Astrocyte (in vitro differentiated cells and primary cell): Measurements from ENCODE around the gene CCNB2. TPM values are rescaled to one million over a fixed set of nuclear protein-coding genes. Genes with fewer than 3 reads are reported as not detected.

Source experiments
- DNase-seq: peaks from one replicate; pipeline ENCODE4 v3.0.0-alpha.2; 2010; ENCODE audit warnings: low read depth
- FAIRE-seq: peaks from 2 replicates; lab custom pipeline; 2011; peaks lifted over from hg19 to GRCh38; lab: Jason Lieb, UNC
- H2AFZ ChIP-seq: 2 replicates; pipeline ENCODE4 v1.6.0; 2012; ENCODE audit warnings: low read depth, low read length, inconsistent platforms
- H3K27ac ChIP-seq: 2 replicates; pipeline ENCODE4 v1.5.1; 2011; ENCODE audit warnings: low read depth, low read length, inconsistent platforms
- H3K27me3 ChIP-seq: 2 replicates; pipeline ENCODE4 v1.6.0; 2011; ENCODE audit warnings: low read length, inconsistent platforms; ENCODE audit not compliant: insufficient read depth
- H3K36me3 ChIP-seq: 2 replicates; pipeline ENCODE4 v1.5.1; 2011; ENCODE audit warnings: low read length, inconsistent platforms; ENCODE audit not compliant: insufficient read depth
- H3K4me1 ChIP-seq: 2 replicates; pipeline ENCODE4 v1.5.1; 2011; ENCODE audit warnings: low read length, inconsistent platforms; ENCODE audit not compliant: insufficient read depth
- H3K4me2 ChIP-seq: 2 replicates; pipeline ENCODE4 v1.6.0; 2012; ENCODE audit warnings: low read length, inconsistent platforms
- H3K4me3 ChIP-seq: 2 replicates; pipeline ENCODE4 v1.5.1; 2011; ENCODE audit warnings: low read depth, mild to moderate bottlenecking, low read length, inconsistent platforms; ENCODE audit not compliant: insufficient read depth
- H3K79me2 ChIP-seq: 2 replicates; pipeline ENCODE4 v1.6.0; 2012; ENCODE audit warnings: mild to moderate bottlenecking, low read length, inconsistent platforms; ENCODE audit not compliant: insufficient read depth
- H3K9ac ChIP-seq: 2 replicates; pipeline ENCODE4 v1.6.0; 2012; ENCODE audit warnings: mild to moderate bottlenecking, low read length, inconsistent platforms
- H3K9me3 ChIP-seq: 2 replicates; pipeline ENCODE4 v1.5.1; 2012; ENCODE audit warnings: low read depth, mild to moderate bottlenecking, low read length, inconsistent platforms; ENCODE audit not compliant: insufficient read depth
- H4K20me1 ChIP-seq: 2 replicates; pipeline ENCODE4 v1.6.0; 2012; ENCODE audit warnings: low read length, inconsistent platforms; ENCODE audit not compliant: insufficient read depth
- H3K27ac Mint-ChIP-seq: one replicate; pipeline ENCODE4 v1.8.0; 2021; ENCODE audit warnings: mild to moderate bottlenecking, mixed read lengths; ENCODE audit not compliant: unreplicated experiment
- H3K27me3 Mint-ChIP-seq: one replicate; pipeline ENCODE4 v1.8.0; 2021; ENCODE audit warnings: low read depth, mixed read lengths; ENCODE audit not compliant: unreplicated experiment
- H3K36me3 Mint-ChIP-seq: one replicate; pipeline ENCODE4 v1.8.0; 2021; ENCODE audit warnings: low read depth, mixed read lengths; ENCODE audit not compliant: unreplicated experiment
- H3K4me1 Mint-ChIP-seq: one replicate; pipeline ENCODE4 v1.8.0; 2021; ENCODE audit warnings: low read depth, mixed read lengths; ENCODE audit not compliant: unreplicated experiment
- H3K4me3 Mint-ChIP-seq: one replicate; pipeline ENCODE4 v1.8.0; 2021; ENCODE audit warnings: mild to moderate bottlenecking, moderate library complexity, mixed read lengths; ENCODE audit not compliant: unreplicated experiment
- H3K9me3 Mint-ChIP-seq: one replicate; pipeline ENCODE4 v1.8.0; 2021; ENCODE audit warnings: mild to moderate bottlenecking, mixed read lengths; ENCODE audit not compliant: unreplicated experiment
- CTCF ChIP-seq: IDR thresholded peaks from 2 replicates; pipeline ENCODE4 v1.5.1; 2011; ENCODE audit warnings: low read depth, mild to moderate bottlenecking, inconsistent platforms, low read length, moderate library complexity; ENCODE audit not compliant: insufficient read depth
- EZH2 ChIP-seq: IDR thresholded peaks from 2 replicates; pipeline ENCODE4 v1.6.1; 2012; ENCODE audit warnings: mild to moderate bottlenecking, low read length, inconsistent platforms; ENCODE audit not compliant: insufficient read depth
- total RNA-seq: library from RNA; stranded (reverse); gene quantifications from 2 replicates; pipeline ENCODE4 v1.2.1, GENCODE V29; 2021

Gene CCNB2
- total RNA-seq, 1 donor from 2014 or later = 7.9 TPM

- no peaks in the 10 kb centered on the region for H4K20me1 ChIP-seq
- H3K4me2 ChIP-seq = no peak overlapping the region
- H3K27me3 ChIP-seq = no peaks in the 10 kb centered on the region
- H3K4me3 ChIP-seq = no peak overlapping the region
- H3K9ac ChIP-seq = no peak overlapping the region
- H3K27ac Mint-ChIP-seq = no peak overlapping the region
- DNase-seq (no peak), FAIRE-seq (no peak)
- H3K36me3 Mint-ChIP-seq = no peaks in the 10 kb centered on the region
- no peak overlapping the region for H3K4me3 Mint-ChIP-seq
- no peaks in the 10 kb centered on the region for H3K4me1 Mint-ChIP-seq
- H3K4me1 ChIP-seq = no peaks in the 10 kb centered on the region
- H3K27ac ChIP-seq = no peak overlapping the region
- TF ChIP-seq EZH2 (no peak), CTCF (no peak)
- H3K9me3 ChIP-seq = no peaks in the 10 kb centered on the region
- H3K36me3 ChIP-seq = peaks cover 43% of the 10 kb centered on the region
- H2AFZ ChIP-seq = no peak overlapping the region
- H3K9me3 Mint-ChIP-seq = no peaks in the 10 kb centered on the region
- H3K27me3 Mint-ChIP-seq = no peaks in the 10 kb centered on the region
- H3K79me2 ChIP-seq = no peaks in the 10 kb centered on the region
These were observed 8.5 kb upstream of the CCNB2 start for GRCh38 chr15:59096429-59096828.

- Histone ChIP-seq H2AFZ (no peak overlapping the region), H3K4me3 (no peak overlapping the region), H3K4me1 (no peaks in the 10 kb centered on the region), H3K79me2 (no peaks in the 10 kb centered on the region), H3K9me3 (no peaks in the 10 kb centered on the region), H4K20me1 (no peaks in the 10 kb centered on the region), H3K9ac (no peak overlapping the region), H3K27me3 (no peaks in the 10 kb centered on the region), H3K4me2 (no peak overlapping the region), H3K27ac (no peak overlapping the region), H3K36me3 (peaks cover 33% of the 10 kb centered on the region)
- no peak for DNase-seq
- Mint-ChIP-seq H3K36me3 (no peaks in the 10 kb centered on the region), H3K4me1 (no peaks in the 10 kb centered on the region), H3K9me3 (no peaks in the 10 kb centered on the region), H3K27ac (no peak overlapping the region), H3K27me3 (no peaks in the 10 kb centered on the region), H3K4me3 (no peak overlapping the region)
- FAIRE-seq = no peak
- TF ChIP-seq CTCF (no peak), EZH2 (no peak)
These were observed 5.7 kb upstream of the CCNB2 start for GRCh38 chr15:59099162-59099685.

GRCh38 chr15:59104602-59104911, 389 bp upstream of the CCNB2 start:
- FAIRE-seq (no peak), DNase-seq (no peak)
- Histone ChIP-seq H3K27me3 (no peaks in the 10 kb centered on the region), H3K9me3 (no peaks in the 10 kb centered on the region), H3K79me2 (peaks cover 40% of the 10 kb centered on the region), H3K27ac (peak overlapping the region; percentile 80), H3K4me1 (peaks cover 6% of the 10 kb centered on the region), H3K4me3 (peak overlapping the region; percentile 85), H3K36me3 (peaks cover 17% of the 10 kb centered on the region), H4K20me1 (no peaks in the 10 kb centered on the region), H3K4me2 (peak overlapping the region; percentile 92), H2AFZ (peak overlapping the region; percentile 66), H3K9ac (peak overlapping the region; percentile 87)
- H3K4me1 Mint-ChIP-seq = peaks cover 5% of the 10 kb centered on the region
- peak overlapping the region; percentile 95 for H3K27ac Mint-ChIP-seq
- H3K9me3 Mint-ChIP-seq = no peaks in the 10 kb centered on the region
- TF ChIP-seq EZH2 (no peak), CTCF (no peak)
- H3K4me3 Mint-ChIP-seq = peak overlapping the region; percentile 97
- H3K36me3 Mint-ChIP-seq = no peaks in the 10 kb centered on the region
- no peaks in the 10 kb centered on the region for H3K27me3 Mint-ChIP-seq
